Thyroid gland (tissue), 4 donors: Measurements from ENCODE around the gene PHF3. TPM values are rescaled to one million over a fixed set of nuclear protein-coding genes. Genes with fewer than 3 reads are reported as not detected.
"Not testable (repeated sequence)": the region's sequence is repeated elsewhere in the genome, so short reads cannot be mapped to it uniquely, and the experiment has no call there.

Experiments
- DNase-seq, 2 donors: peaks; one replicate each; pipeline ENCODE4 v3.0.0-alpha.2; 2019
- H3K27ac ChIP-seq, 3 donors: fragments of 200-600 bp; sonication (generic); 1 replicate in 2 of 3; 2 replicates in 1 of 3; pipeline ENCODE4 v1.5.1; 2016 to 2019; ENCODE audit warnings: mild to moderate bottlenecking in 1 of 3, moderate library complexity in 1 of 3
- H3K27me3 ChIP-seq: fragments of 200-600 bp; sonication (generic); one replicate; pipeline ENCODE4 v1.5.1; 2019
- H3K36me3 ChIP-seq, 2 donors: fragments of 200-600 bp; sonication (generic); one replicate each; pipeline ENCODE4 v1.5.1; 2016 to 2019
- H3K4me1 ChIP-seq, 2 donors: fragments of 200-600 bp; sonication (generic); one replicate each; pipeline ENCODE4 v1.5.1; 2017 to 2019
- H3K4me3 ChIP-seq, 3 donors: fragments of 200-600 bp; sonication (generic); replicated peaks in 1 of 3; 1 replicate in 2 of 3; 2 replicates in 1 of 3; pipeline ENCODE4 v1.5.1; 2016; ENCODE audit warnings: mild to moderate bottlenecking in 1 of 3
- H3K9me3 ChIP-seq: fragments of 200-600 bp; sonication (generic); one replicate; pipeline ENCODE4 v1.5.1; 2017
- CTCF ChIP-seq, 6 experiments: fragments of 200-600 bp in 3 of 6; fragments of 450-650 bp in 3 of 6; sonication (generic) in 3 of 6; IDR thresholded peaks; one replicate each; pipeline ENCODE4 v1.5.1; 2016 to 2019; ENCODE audit warnings: antibody characterized with exemption in 6 of 6, mild to moderate bottlenecking in 2 of 6, inconsistent platforms in 1 of 6, moderate library complexity in 1 of 6
- POLR2A ChIP-seq, 2 donors: fragments of 450-650 bp; IDR thresholded peaks; one replicate each; pipeline ENCODE4 v1.6.1; 2017; ENCODE audit warnings: antibody characterized with exemption in 2 of 2, mild to moderate bottlenecking in 2 of 2, moderate library complexity in 1 of 2
- WGBS, 2 donors: methylation state at CpG; one replicate each; pipeline ENCODE4 v1.1.5; 2017; 5-methylcytosine and 5-hydroxymethylcytosine counted together
- intact Hi-C: fragments of 100-400 bp; cut with DNase I; formaldehyde crosslinking; loops from one replicate; pipeline ENCODE4 v1.15.1; 2023
- total RNA-seq, 4 donors: library from RNA; depleted of rRNA; stranded (reverse); fragments of >200 nt; gene quantifications; one replicate each; pipeline ENCODE4 v1.2.3, GENCODE V29; 2016

PHF3 gene
- total RNA-seq, 4 donors from 2014 or later: 74.4 to 114 (median 89.6) TPM

DNA sequence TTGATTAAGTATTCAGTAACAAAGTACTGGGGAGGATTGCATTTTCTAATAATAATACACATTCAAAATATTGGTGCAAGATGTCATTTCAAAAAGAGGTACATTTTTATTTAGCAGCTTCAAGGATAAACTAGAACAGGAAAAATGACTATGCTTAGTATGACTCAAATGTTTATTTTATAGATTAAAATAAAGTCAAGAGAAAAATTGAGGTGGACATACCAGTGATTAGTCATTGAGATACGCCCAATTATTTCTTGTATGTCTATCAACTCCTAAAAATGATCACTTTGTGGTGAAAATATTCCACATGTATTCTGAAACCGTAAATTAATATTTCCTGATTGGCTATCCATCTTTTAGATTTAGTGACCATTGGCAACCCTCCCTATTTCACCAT is 96.7 kb downstream of the PHF3 start:
- DNase-seq: no peak
- 93 to 94% methylated on average over 2 of the region's 2 CpGs for WGBS, 2 donors
- no peaks in the 10 kb centered on the region for H3K36me3 ChIP-seq
- no peak for TF ChIP-seq CTCF (IDR thresholded peaks at IDR 0.05)
- no peak for TF ChIP-seq POLR2A (IDR thresholded peaks at IDR 0.05)
- no peak overlapping the region for H3K4me3 ChIP-seq
- H3K4me1 ChIP-seq: no peaks in the 10 kb centered on the region
- H3K9me3 ChIP-seq: no peaks in the 10 kb centered on the region
- H3K27me3 ChIP-seq: no peaks in the 10 kb centered on the region
- intact Hi-C loops: no loop called here
- no peak overlapping the region for H3K27ac ChIP-seq

DNA sequence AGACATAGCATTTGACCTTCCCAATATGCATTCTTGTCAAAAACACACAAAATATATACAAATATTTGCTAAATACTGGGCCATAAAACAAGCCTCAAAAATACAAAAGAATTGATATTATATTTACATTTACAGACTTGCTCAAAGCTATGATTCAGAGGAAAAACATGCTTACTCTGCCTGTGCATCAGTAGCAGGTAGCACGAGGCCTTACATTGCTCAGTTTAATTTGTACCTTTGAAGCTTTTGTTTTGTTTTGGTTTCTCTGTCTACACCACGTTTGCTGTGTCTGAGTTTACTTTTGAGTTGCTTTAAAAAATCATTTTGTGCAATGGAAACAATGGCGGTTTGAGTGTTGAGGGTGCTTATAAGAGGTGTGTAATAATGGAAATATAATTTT is 99.3 kb downstream of the PHF3 start:
- intact Hi-C loops: no loop called here
- H3K36me3 ChIP-seq: no peaks in the 10 kb centered on the region
- WGBS, 2 donors: 78% methylated on average over 3 of the region's 3 CpGs
- H3K4me1 ChIP-seq: no peaks in the 10 kb centered on the region
- no peak for DNase-seq
- H3K9me3 ChIP-seq: no peaks in the 10 kb centered on the region
- H3K27me3 ChIP-seq: no peaks in the 10 kb centered on the region
- TF ChIP-seq POLR2A (IDR thresholded peaks at IDR 0.05): no peak
- no peak for TF ChIP-seq CTCF (IDR thresholded peaks at IDR 0.05)
- H3K4me3 ChIP-seq: no peak overlapping the region
- no peak overlapping the region for H3K27ac ChIP-seq

- 92% methylated on average over 2 of the region's 2 CpGs for WGBS, 2 donors
- H3K27me3 ChIP-seq, H3K4me3 ChIP-seq, H3K27ac ChIP-seq, H3K4me1 ChIP-seq, H3K9me3 ChIP-seq, H3K36me3 ChIP-seq, DNase-seq, intact Hi-C loops: not testable (repeated sequence)
Observed at GRCh38 chr6:63738190-63738589, 102.6 kb downstream of the PHF3 start.

DNA sequence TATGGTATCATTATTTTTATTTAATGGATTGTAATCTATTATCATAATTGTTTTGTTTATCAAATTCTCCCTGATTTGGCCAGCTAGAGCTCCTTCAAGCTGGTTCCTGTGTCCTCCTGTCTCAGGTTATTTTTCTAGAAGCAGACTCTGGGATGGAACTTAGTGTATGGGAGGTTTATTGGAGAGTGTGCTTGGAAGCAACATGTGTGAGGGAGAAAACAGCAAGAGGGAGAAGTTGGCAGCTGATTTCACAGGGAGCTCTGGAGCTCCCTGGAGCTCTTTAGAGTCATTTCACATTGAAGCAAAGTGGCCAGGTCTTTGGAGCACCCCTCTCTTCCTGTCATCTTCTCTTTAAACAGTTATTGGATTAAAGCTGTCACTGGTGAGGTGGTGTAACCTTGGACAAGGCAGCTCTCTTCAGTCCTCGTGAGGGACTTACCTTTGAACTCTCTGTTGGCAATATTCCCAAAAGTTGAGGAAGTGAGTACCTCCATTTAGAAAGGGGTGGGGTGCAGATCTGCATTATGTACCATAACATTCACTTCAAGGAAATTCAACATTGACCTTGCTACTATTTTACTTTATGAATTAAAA is 103.6 kb downstream of the PHF3 start:
- H3K9me3 ChIP-seq: no peaks in the 10 kb centered on the region
- H3K27ac ChIP-seq: no peak overlapping the region
- no peak for TF ChIP-seq POLR2A (IDR thresholded peaks at IDR 0.05)
- TF ChIP-seq CTCF (IDR thresholded peaks at IDR 0.05): no peak
- H3K36me3 ChIP-seq: no peaks in the 10 kb centered on the region
- intact Hi-C loops: no loop called here
- H3K27me3 ChIP-seq: no peaks in the 10 kb centered on the region
- H3K4me3 ChIP-seq: no peak overlapping the region
- 36 to 44% methylated on average over 1 of the region's 1 CpG for WGBS, 2 donors
- DNase-seq: no peak
- H3K4me1 ChIP-seq: no peaks in the 10 kb centered on the region

GRCh38 chr6:63740709-63741108 is 105.1 kb downstream of the PHF3 start:
- TF ChIP-seq CTCF (IDR thresholded peaks at IDR 0.05) (no peak), POLR2A (IDR thresholded peaks at IDR 0.05) (no peak)
- Histone ChIP-seq H3K4me1 (no peaks in the 10 kb centered on the region), H3K27ac (no peak overlapping the region), H3K4me3 (no peak overlapping the region), H3K36me3 (no peaks in the 10 kb centered on the region), H3K9me3 (no peaks in the 10 kb centered on the region), H3K27me3 (no peaks in the 10 kb centered on the region)
- intact Hi-C loops: no loop called here
- no peak for DNase-seq
- WGBS, 2 donors: 61 to 75% methylated on average over 2 of the region's 2 CpGs

DNA sequence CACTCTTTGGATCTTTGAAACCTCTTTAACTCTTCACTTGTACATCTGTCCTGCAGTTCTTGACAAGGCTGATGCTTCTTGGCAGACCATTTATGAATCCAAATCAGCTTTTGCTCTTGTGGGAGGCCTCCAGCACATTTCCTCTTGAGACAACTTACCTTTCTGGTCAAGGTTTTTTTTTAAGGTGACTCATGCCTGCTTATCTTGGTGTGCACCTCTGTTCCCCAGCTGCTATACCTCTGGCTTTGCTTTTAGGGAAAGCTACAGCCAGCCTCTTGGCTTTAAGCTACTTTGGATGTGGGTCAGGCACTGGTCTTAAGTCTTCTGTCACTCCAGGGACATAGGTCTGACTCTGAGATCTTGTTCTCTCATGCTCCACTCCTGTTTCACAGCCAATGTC is 106.5 kb downstream of the PHF3 start:
- Histone ChIP-seq H3K36me3 (no peaks in the 10 kb centered on the region), H3K27me3 (no peaks in the 10 kb centered on the region), H3K9me3 (no peaks in the 10 kb centered on the region), H3K27ac (no peak overlapping the region), H3K4me3 (no peak overlapping the region), H3K4me1 (no peaks in the 10 kb centered on the region)
- TF ChIP-seq POLR2A (IDR thresholded peaks at IDR 0.05) (no peak), CTCF (IDR thresholded peaks at IDR 0.05) (no peak)
- DNase-seq: no peak
- intact Hi-C loops: no loop called here
